Natural killer cell (primary cell): ENCODE data around the gene RSPH9. TPM values are rescaled to one million over a fixed set of nuclear protein-coding genes. Genes with fewer than 3 reads are reported as not detected.

ENCODE experiments used
- ATAC-seq, 3 donors: fragments of 150-1000 bp in 2 of 3; fragments of 200-7000 bp in 1 of 3; cut with Tn5 transposase; 1 replicate in 1 of 3; 2 replicates in 2 of 3; pipeline ENCODE4 v1.10.0; 2021; ENCODE audit warnings: mild to moderate bottlenecking in 2 of 3, moderate library complexity in 2 of 3
- DNase-seq, 2 donors: peaks; one replicate each; pipeline versions ENCODE4 v3.0.0 to v3.0.0-alpha.2; 2013 to 2021; ENCODE audit warnings: mixed read lengths in 1 of 2
- H3K27ac ChIP-seq: one replicate; pipeline ENCODE4 v1.5.1; 2013; ENCODE audit warnings: mild to moderate bottlenecking, low read length
- H3K27me3 ChIP-seq: one replicate; pipeline ENCODE4 v1.6.1; 2013; ENCODE audit warnings: low read length; ENCODE audit not compliant: control insufficient read depth, insufficient read depth
- H3K36me3 ChIP-seq: one replicate; pipeline ENCODE4 v1.6.1; 2013; ENCODE audit warnings: low read length; ENCODE audit not compliant: control insufficient read depth, insufficient read depth
- H3K4me1 ChIP-seq: one replicate; pipeline ENCODE4 v1.6.1; 2013; ENCODE audit warnings: low read length; ENCODE audit not compliant: control insufficient read depth, insufficient read depth
- H3K4me3 ChIP-seq: one replicate; pipeline ENCODE4 v1.5.1; 2013; ENCODE audit warnings: low read length
- H3K9me3 ChIP-seq: one replicate; pipeline ENCODE4 v1.6.1; 2013; ENCODE audit warnings: low read length; ENCODE audit not compliant: control insufficient read depth, insufficient read depth
- H3K27ac Mint-ChIP-seq, 2 donors: one replicate each; pipeline ENCODE4 v1.8.0; 2022; ENCODE audit warnings: mild to moderate bottlenecking in 2 of 2, mixed read lengths in 2 of 2, moderate library complexity in 1 of 2
- H3K27me3 Mint-ChIP-seq, 2 donors: one replicate each; pipeline ENCODE4 v1.8.0; 2022; ENCODE audit warnings: low read depth in 2 of 2, mixed read lengths in 2 of 2
- H3K36me3 Mint-ChIP-seq: one replicate; pipeline ENCODE4 v1.8.0; 2022; ENCODE audit warnings: mixed read lengths
- H3K4me1 Mint-ChIP-seq, 2 donors: one replicate each; pipeline ENCODE4 v1.8.0; 2022; ENCODE audit warnings: mixed read lengths in 2 of 2
- H3K4me3 Mint-ChIP-seq: one replicate; pipeline ENCODE4 v1.8.0; 2022; ENCODE audit warnings: mild to moderate bottlenecking, moderate library complexity, mixed read lengths
- H3K9me3 Mint-ChIP-seq, 2 donors: one replicate each; pipeline ENCODE4 v1.8.0; 2022; ENCODE audit warnings: mixed read lengths in 2 of 2
- CTCF ChIP-seq: fragments of 200-600 bp; IDR thresholded peaks from one replicate; pipeline ENCODE4 v1.8.0; 2022; ENCODE audit warnings: antibody characterized with exemption
- WGBS: methylation state at CpG from one replicate; pipeline ENCODE4 v1.1.7; 2013; ENCODE audit warnings: missing lambda C conversion rate; ENCODE audit not compliant: insufficient coverage; 5-methylcytosine and 5-hydroxymethylcytosine counted together
- intact Hi-C: fragments of 100-400 bp; cut with micrococcal nuclease; formaldehyde crosslinking; loops from one replicate; pipeline ENCODE4 v1.14.2; 2022
- total RNA-seq, 4 donors: library from RNA; stranded (reverse); fragments of 120-200 nt in 1 of 4; gene quantifications; one replicate each; pipeline versions ENCODE4 v1.2.3 to v1.2.4, GENCODE V29; 2013 to 2022

The RSPH9 gene
- total RNA-seq, 3 donors from 2014 or later (not counting 1 experiment from before 2014, with no cell fraction given), result 0.23 TPM; not detected in 2

- Histone ChIP-seq H3K27ac (no peak overlapping the region), H3K4me1 (peaks cover 17% of the 10 kb centered on the region), H3K27me3 (no peaks in the 10 kb centered on the region), H3K4me3 (no peak overlapping the region), H3K9me3 (no peaks in the 10 kb centered on the region), H3K36me3 (peaks cover 43% of the 10 kb centered on the region)
- intact Hi-C loops, result no loop called here
- Mint-ChIP-seq H3K36me3 (no peaks in the 10 kb centered on the region), H3K27me3 (no peaks in the 10 kb centered on the region), H3K4me1 (peaks cover 6 to 14% of the 10 kb centered on the region in 2 donors), H3K27ac (no peak overlapping the region), H3K9me3 (no peaks in the 10 kb centered on the region), H3K4me3 (no peak overlapping the region)
- no peak for TF ChIP-seq CTCF
- WGBS, result 93% methylated on average over 8 of the region's 8 CpGs
- ATAC-seq (no peak), DNase-seq (no peak)
Measured at GRCh38 chr6:43671011-43671800, 26.4 kb downstream of the RSPH9 start.

GRCh38 chr6:43671801-43672690 lies 27.2 kb downstream of the RSPH9 start:
- H3K27ac ChIP-seq, result no peak overlapping the region
- Mint-ChIP-seq H3K4me1 (peaks cover 6 to 12% of the 10 kb centered on the region in 2 donors), H3K27ac (no peak overlapping the region), H3K27me3 (no peaks in the 10 kb centered on the region), H3K4me3 (no peak overlapping the region), H3K36me3 (no peaks in the 10 kb centered on the region), H3K9me3 (no peaks in the 10 kb centered on the region)
- H3K4me1 ChIP-seq, result peaks cover 15% of the 10 kb centered on the region
- no peak for TF ChIP-seq CTCF
- ATAC-seq, result no peak
- no peaks in the 10 kb centered on the region for H3K9me3 ChIP-seq
- no peaks in the 10 kb centered on the region for H3K27me3 ChIP-seq
- peaks cover 51% of the 10 kb centered on the region for H3K36me3 ChIP-seq
- intact Hi-C loops, result no loop called here
- 95% methylated on average over 16 of the region's 16 CpGs for WGBS
- no peak overlapping the region for H3K4me3 ChIP-seq
- no peak for DNase-seq

GRCh38 chr6:43673444-43674084 lies 28.7 kb downstream of the RSPH9 start:
- Histone ChIP-seq H3K27ac (no peak overlapping the region), H3K36me3 (peaks cover 66% of the 10 kb centered on the region), H3K4me3 (no peak overlapping the region), H3K4me1 (no peaks in the 10 kb centered on the region), H3K9me3 (no peaks in the 10 kb centered on the region), H3K27me3 (no peaks in the 10 kb centered on the region)
- Mint-ChIP-seq H3K4me1 (no peaks in the 10 kb centered on the region), H3K4me3 (no peak overlapping the region), H3K9me3 (no peaks in the 10 kb centered on the region), H3K36me3 (no peaks in the 10 kb centered on the region), H3K27ac (no peak overlapping the region), H3K27me3 (no peaks in the 10 kb centered on the region)
- DNase-seq (no peak), ATAC-seq (no peak)
- 93% methylated on average over 15 of the region's 15 CpGs for WGBS
- TF ChIP-seq CTCF, result no peak
- intact Hi-C loops, result no loop called here
